GM12891 (cell line): ENCODE measurements around the gene MOV10.

ENCODE experiments used
- POLR2A ChIP-seq: IDR thresholded peaks from 2 replicates; pipeline ENCODE4 v1.6.1; 2011; ENCODE audit warnings: low read depth, low read length, control low read depth
- POLR2AphosphoS5 ChIP-seq: IDR thresholded peaks from 2 replicates; pipeline ENCODE4 v1.6.1; 2011; ENCODE audit warnings: low read depth, low read length, control low read depth
- TAF1 ChIP-seq: IDR thresholded peaks from 2 replicates; pipeline ENCODE4 v1.6.1; 2011; ENCODE audit warnings: low read depth, low read length, control low read depth

DNA sequence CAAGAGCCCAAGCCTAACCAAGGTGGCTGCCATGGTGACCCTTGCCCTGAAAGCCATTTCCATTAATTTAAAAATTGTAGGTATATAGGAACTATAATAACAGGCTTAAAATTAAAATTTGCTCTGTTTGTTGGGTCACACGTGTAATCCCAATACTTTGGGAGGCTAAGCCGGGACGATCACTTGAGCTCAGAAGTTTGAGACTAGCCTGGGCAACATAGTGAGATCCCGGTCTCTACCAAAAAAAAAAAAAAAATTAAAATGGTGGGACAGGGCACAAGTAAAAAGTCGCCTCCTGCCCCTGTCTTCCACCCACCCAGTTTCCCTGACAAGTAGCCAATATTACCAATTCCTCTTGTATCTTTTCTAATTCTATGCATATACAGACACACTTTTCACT is 48.3 kb upstream of the MOV10 start:
- no peak for TF ChIP-seq TAF1
- TF ChIP-seq POLR2A: no peak
- no peak for TF ChIP-seq POLR2AphosphoS5
